NT2/D1 (cell line): ENCODE measurements around the gene GMNN.

Experiments
- SUZ12 ChIP-seq: IDR thresholded peaks from 2 replicates; pipeline ENCODE4 v1.6.1; 2011; ENCODE audit not compliant: insufficient read length, insufficient read depth; ENCODE audit errors: extremely low read depth
- YY1 ChIP-seq: IDR thresholded peaks from 2 replicates; pipeline ENCODE4 v1.6.1; 2011; ENCODE audit not compliant: insufficient read length, insufficient read depth
- ZNF274 ChIP-seq: IDR thresholded peaks from 2 replicates; pipeline ENCODE4 v1.6.1; 2011; ENCODE audit warnings: mild to moderate bottlenecking, low read depth, low read length

GRCh38 chr6:24752503-24752902 lies 22.2 kb upstream of the GMNN start:
- TF ChIP-seq YY1 (no peak), ZNF274 (no peak), SUZ12 (no peak)
